OCI-M1 (cell line): ENCODE measurements around the gene TMEM147.

Experiments used
- DNase-seq: peaks from one replicate; lab custom pipeline; 2025; lab: John Stamatoyannopoulos, UW

The TMEM147 gene

GRCh38 chr19:35521124-35521743, 24.2 kb upstream of the TMEM147 start:
- DNase-seq, result no peak

DNA sequence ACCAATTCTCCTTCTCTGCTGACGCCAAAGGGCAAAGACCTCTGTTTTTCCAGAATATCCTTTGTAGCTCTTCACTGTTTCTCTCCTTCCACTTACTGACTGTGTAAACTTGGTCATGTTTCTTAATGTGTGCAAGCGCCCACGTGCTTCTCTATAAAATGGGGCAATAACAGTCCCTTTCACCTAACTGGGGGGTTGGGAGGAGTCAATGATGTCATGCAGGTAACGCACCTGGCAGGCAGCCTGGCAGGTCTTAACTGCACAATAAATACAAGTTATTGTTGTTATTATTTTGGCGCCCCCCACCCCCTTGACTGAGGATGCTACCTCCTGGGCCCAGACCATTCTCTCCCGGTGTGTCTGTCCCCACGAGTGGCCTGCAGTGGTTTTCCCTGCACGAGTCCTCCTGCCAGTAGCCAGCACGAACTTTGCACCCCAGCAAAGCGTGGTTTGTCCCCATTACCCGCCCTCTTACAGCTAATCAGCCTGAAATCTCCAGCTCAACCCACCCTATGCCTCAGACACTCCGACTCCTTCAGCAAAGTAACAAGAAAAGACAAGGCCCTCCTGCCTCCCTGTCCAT, 22.6 kb upstream of the TMEM147 start:
- no peak for DNase-seq

GRCh38 chr19:35524181-35524837, 21.1 kb upstream of the TMEM147 start:
- DNase-seq, result no peak

DNA sequence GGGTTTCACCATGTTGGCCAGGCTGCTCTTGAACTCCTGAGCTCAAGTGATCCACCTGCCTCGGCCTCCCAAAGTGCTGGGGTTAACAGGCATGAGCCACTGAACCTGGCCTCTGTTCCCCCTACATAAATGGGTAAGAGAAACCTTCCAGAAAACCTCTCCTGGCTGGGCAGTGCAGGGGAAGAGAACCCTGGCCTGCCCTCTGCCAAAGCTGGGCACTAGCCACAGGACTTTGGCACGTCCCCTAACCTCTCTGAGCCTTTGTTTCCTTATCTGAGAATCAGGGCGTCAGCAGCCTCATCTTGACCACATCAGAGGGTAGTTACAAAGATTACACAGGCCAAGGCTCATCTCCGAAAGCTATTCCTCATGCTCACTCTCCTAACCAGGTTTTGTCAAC, 19.6 kb upstream of the TMEM147 start:
- DNase-seq, result no peak

DNA sequence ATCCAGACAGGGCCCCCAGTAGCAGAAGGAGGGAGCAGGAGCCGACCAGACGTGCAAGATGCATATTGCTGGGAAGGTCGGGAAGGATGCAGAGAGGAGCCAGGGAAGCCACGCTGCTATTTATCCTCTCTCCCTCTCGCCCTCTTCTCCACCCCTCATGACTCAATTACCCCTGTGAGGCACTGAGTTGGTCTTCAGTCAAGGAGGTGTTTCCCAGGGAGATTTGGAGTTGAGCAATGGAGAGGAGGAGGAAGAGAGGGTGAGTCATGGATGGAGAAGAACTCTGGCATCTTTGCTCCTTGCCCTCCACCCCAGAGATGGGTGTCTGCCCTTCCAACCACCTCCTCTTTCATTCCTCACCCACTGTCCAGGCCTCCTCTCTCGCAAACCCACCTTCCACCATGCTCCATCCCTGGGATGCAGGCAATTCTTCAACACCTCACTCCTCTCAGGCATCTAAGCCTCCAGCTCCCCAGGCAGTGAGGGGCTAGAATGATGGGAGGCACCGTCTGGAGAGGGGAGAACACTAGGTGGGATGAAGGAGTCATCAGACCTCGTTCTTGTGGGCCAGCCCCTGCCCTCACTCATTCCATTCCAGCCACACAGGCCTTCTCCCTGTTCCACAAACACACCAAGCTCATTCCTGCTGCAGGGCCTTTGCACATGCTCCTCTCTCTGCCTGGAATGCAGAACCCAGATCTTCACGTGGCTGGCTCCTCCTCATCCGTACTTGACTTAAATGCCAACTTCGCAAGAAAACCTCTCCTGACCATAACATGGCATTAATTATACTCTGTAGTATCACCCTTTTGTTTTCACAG, 17.0 kb upstream of the TMEM147 start, which contains the start of gene SBSN:
TSS of gene SBSN (minus strand) at position 94 of the 821 bp plus-strand sequence. CDS start at position 64, 30 bp downstream.
- no peak for DNase-seq

DNA sequence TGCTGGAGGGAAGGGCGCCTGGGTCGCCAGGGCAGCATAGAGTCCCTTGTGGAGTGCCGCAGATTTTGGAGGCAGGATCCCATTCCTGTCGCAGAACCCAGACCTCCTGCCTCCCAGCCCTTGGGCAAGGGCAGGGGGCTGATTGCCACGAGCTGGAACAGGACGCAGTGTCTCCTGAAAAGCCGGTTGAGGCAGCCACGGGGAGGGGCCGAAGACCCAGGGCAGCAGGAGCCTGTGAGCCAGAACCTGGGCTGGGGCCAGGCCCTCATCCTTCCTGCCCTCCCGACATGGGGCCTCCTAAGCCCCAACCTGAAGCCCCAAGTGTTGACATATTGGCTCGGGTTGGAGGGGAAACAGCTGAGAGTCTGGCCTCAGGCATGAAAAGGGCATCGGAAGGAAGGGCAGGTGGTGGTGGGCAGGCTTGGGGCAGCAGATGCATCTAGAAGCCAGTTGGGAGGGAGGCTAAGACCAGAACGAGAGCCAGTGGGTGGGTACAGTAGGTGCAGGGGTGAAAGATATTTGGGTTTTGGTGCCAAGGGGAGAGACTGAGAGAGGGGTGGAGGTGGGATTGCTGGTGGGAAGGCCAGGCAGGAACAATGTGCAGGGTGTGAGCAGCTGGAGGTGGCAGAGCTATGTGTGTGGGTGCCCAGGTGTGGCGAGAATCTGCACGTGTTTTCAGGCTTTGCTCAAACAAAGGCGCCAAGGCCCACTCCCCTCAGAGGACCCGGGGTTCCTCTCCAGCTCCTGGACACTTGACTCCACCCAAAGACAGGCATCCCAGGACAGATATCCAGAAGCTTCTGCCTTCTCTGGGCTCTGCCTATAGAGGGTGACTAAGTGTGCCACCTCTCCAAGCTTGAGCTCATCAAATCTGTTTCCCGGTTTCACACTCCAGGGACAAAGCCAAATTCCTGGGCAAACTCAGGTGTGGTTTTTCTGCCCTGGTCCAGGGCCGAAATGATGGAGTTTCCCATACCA, 15.9 kb upstream of the TMEM147 start:
- no peak for DNase-seq

- DNase-seq, result no peak
Observed at GRCh38 chr19:35531291-35531690, 14.1 kb upstream of the TMEM147 start.

GRCh38 chr19:35533201-35533821, 12.1 kb upstream of the TMEM147 start, which contains the start of gene GAPDHS:
Gene GAPDHS, plus strand, starts transcription at chr19:35533456. Its CDS starts 72 bp downstream, at chr19:35533528.
- DNase-seq, result no peak

DNA sequence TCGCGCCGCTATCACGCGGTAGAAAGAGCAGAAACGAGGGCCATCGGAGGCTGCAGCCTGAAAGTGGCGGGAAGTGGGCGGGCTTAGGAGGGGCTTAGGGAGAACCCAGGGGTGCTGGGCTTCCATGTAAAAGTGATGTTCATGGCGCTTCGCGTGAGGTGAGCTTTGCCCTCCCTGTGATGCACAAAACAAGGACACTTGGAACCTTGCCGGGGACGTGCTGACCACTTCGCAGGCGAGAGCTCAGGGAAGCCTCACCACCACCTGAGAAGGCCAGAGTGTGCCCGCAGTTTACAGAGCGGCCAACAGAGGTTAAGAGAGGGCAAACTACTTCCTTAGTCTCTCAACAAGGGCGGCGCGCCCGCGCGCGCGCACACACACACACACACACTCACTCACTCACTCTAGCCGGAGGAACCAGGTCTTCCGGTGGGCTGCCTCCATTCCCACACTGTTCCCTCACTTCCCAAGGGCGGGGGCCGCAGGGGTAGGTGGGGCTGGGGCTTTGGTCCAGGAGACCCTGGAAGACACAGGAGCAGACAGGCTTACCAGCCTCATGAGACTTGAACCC, 11.5 kb upstream of the TMEM147 start:
- DNase-seq, result no peak

DNA sequence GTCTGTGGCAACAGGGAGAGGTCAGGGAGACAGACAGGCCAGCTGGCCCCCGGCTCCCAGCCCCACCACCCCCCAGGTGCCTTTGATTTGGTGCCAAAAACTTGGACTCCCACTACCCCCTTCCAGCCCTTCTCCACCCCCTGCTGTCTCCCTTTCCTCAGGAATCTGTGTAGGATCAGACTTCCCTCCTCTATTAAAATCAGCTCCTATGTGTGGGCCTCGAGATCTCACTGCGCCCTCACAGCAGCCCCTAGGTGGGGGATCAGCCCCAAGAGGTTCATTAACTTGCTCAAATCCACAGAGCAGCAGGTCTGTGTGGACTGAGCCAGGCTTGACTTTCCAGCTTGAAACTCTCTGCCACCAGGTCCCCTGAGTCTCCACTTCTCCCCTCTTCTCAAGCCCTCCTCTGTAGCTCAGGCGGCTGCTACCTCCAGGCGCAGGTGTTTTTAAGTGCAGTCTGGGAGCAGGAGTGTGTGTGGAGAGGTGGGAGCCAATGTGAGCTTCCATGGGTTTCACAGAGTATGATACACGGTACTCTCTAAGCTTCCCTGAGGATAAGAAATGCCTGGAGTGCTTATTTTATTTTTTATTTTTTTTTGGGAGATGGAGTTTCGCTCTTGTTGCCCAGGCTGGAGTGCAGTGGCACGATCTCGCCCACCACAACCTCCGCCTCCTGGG, 10.5 kb upstream of the TMEM147 start:
- DNase-seq, result no peak

- DNase-seq, result no peak
Observed at GRCh38 chr19:35539314-35539713, 6.1 kb upstream of the TMEM147 start.

- no peak for DNase-seq
Observed at GRCh38 chr19:35539850-35540249, 5.6 kb upstream of the TMEM147 start.

- DNase-seq, result no peak
Observed at GRCh38 chr19:35540356-35540927, 5.0 kb upstream of the TMEM147 start.

GRCh38 chr19:35542209-35542608, 3.2 kb upstream of the TMEM147 start:
- DNase-seq, result no peak

DNA sequence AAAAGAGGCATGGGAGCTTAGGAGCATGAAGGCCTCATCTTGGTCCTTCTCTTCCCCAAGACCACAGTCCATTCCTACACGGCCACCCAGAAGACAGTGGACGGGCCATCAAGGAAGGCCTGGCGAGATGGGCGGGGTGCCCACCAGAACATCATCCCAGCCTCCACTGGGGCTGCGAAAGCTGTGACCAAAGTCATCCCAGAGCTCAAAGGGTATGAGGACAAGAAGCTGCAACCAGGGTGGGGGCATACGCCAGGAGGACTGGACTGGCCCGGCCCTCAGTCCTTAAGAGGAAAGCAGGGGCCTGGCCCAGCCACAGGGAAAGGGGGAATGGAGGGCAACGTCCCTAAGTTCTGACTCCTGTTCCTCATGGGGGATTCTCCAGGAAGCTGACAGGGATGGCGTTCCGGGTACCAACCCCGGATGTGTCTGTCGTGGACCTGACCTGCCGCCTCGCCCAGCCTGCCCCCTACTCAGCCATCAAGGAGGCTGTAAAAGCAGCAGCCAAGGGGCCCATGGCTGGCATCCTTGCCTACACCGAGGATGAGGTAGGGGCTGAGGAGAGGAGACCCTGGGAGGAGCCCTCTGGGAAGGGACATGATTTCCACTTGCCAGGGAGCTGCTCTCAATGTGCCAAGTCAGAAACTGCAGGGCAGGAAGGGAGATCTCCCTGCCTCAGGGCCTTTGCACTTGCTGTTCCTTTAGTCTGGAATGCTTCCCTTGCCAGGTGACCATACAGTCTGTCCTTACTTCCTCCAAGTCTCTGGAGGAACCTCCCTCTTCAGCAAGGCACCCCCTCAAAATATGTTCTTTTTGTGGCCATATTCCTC, 1.9 kb upstream of the TMEM147 start:
- no peak for DNase-seq

DNA sequence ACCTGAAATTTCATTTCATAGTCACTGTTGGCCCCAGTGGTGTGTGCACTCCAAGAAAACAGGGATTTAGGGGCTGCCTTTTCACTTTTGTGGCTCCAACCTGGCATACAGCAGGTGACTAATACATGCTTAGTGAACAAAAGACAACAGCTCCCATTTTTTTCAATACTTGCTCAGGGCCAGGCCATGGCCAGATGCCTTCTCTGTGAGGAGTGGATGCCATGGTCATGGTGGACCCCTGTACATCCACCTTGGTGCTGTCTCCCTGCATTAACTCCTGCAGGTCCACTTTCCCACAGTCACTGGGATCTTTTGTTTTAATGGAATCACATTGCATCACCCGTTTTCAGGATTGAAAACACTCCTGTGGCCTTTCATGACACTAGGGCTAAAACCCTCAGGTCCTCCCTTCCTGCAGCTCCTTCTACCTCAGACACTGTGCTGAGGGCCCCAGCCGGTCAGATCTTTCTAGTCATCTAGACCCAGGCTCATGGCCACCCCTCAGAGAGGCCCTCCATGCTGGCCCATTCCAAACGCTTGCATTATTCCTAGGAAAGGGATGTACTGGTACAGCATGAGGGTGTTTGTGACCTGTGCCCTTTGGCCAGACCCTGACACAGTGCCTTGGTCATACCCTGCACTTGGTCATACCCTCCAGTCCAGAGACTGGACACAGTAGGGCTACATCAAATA, 1.2 kb upstream of the TMEM147 start:
- peak; percentile 19 for DNase-seq

GRCh38 chr19:35545855-35546381, 492 bp downstream of the TMEM147 start:
- DNase-seq, result peak; percentile 59

DNA sequence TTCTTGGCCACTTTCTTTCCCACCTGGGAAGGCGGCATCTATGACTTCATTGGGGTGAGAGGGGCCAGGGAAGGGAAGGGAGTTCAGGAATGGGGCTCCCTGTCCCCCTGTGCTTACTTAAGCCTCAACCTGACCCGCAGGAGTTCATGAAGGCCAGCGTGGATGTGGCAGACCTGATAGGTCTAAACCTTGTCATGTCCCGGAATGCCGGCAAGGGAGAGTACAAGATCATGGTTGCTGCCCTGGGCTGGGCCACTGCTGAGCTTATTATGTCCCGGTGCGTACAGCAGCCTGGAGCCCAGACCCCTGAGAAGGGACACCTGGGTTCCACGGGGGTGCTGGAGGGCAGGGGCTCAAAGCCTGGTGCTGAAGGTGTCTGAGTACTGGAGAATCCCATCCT, 1.1 kb downstream of the TMEM147 start:
- DNase-seq, result no peak
